ENCODE results near the gene RARG. TPM values are rescaled to one million over a fixed set of nuclear protein-coding genes. Genes with fewer than 3 reads are reported as not detected.

Gene RARG
- total and polyA plus RNA-seq, 9 donors, result 17.5 to 44.5 (median 30.0) TPM

- Histone ChIP-seq H3K27me3 (ENCODE audit: control insufficient read depth, insufficient read depth, low read length) (no peaks in the 10 kb centered on the region), H3K36me3 (ENCODE audit: control insufficient read depth, insufficient read depth, low read length) (no peaks in the 10 kb centered on the region), H3K4me1 (ENCODE audit: control insufficient read depth, insufficient read depth, low read length) (peaks cover 42% of the 10 kb centered on the region), H3K27ac (ENCODE audit: low read length) (peak overlapping the region; percentile 50), H3K9me3 (replicated peaks; ENCODE audit: control insufficient read depth, low read depth, low read length) (no peaks in the 10 kb centered on the region), H3K4me3 (ENCODE audit: low read length) (no peak overlapping the region)
- DNase-seq, result peak; percentile 75
- WGBS (ENCODE audit: insufficient coverage), result 33% methylated on average over 10 of the region's 11 CpGs
Observed at GRCh38 chr12:53224061-53224896, 7.7 kb downstream of the RARG start.

GRCh38 chr12:53223389-53224060 lies 8.5 kb downstream of the RARG start:
- peak; percentile 74 for DNase-seq
- Histone ChIP-seq H3K27me3 (ENCODE audit: control insufficient read depth, insufficient read depth, low read length) (no peaks in the 10 kb centered on the region), H3K36me3 (ENCODE audit: control insufficient read depth, insufficient read depth, low read length) (no peaks in the 10 kb centered on the region), H3K4me1 (ENCODE audit: control insufficient read depth, insufficient read depth, low read length) (peaks cover 47% of the 10 kb centered on the region), H3K27ac (ENCODE audit: low read length) (peak overlapping the region; percentile 89), H3K9me3 (replicated peaks; ENCODE audit: control insufficient read depth, low read depth, low read length) (no peaks in the 10 kb centered on the region), H3K4me3 (ENCODE audit: low read length) (no peak overlapping the region)
- 3% methylated on average over 8 of the region's 16 CpGs for WGBS (ENCODE audit: insufficient coverage)

GRCh38 chr12:53222806-53223261 lies 9.2 kb downstream of the RARG start:
- Histone ChIP-seq H3K27ac (ENCODE audit: low read length) (peak overlapping the region; percentile 89), H3K4me1 (ENCODE audit: control insufficient read depth, insufficient read depth, low read length) (peaks cover 54% of the 10 kb centered on the region), H3K9me3 (replicated peaks; ENCODE audit: control insufficient read depth, low read depth, low read length) (no peaks in the 10 kb centered on the region), H3K4me3 (ENCODE audit: low read length) (no peak overlapping the region), H3K36me3 (ENCODE audit: control insufficient read depth, insufficient read depth, low read length) (no peaks in the 10 kb centered on the region), H3K27me3 (ENCODE audit: control insufficient read depth, insufficient read depth, low read length) (no peaks in the 10 kb centered on the region)
- 39% methylated on average over 2 of the region's 4 CpGs for WGBS (ENCODE audit: insufficient coverage)
- DNase-seq, result no peak

- Histone ChIP-seq H3K36me3 (ENCODE audit: control insufficient read depth, insufficient read depth, low read length) (no peaks in the 10 kb centered on the region), H3K27ac (ENCODE audit: low read length) (peak overlapping the region; percentile 89), H3K4me3 (ENCODE audit: low read length) (peak overlapping the region; percentile 34), H3K9me3 (replicated peaks; ENCODE audit: control insufficient read depth, low read depth, low read length) (no peaks in the 10 kb centered on the region), H3K4me1 (ENCODE audit: control insufficient read depth, insufficient read depth, low read length) (peaks cover 60% of the 10 kb centered on the region), H3K27me3 (ENCODE audit: control insufficient read depth, insufficient read depth, low read length) (no peaks in the 10 kb centered on the region)
- DNase-seq, result no peak
- WGBS (ENCODE audit: insufficient coverage), result no CpG with 5 or more reads among the region's 5 CpGs
Observed at GRCh38 chr12:53222170-53222721, 9.8 kb downstream of the RARG start.

GRCh38 chr12:53221203-53222080 lies 10.6 kb downstream of the RARG start:
- Histone ChIP-seq H3K9me3 (replicated peaks; ENCODE audit: control insufficient read depth, low read depth, low read length) (no peaks in the 10 kb centered on the region), H3K36me3 (ENCODE audit: control insufficient read depth, insufficient read depth, low read length) (no peaks in the 10 kb centered on the region), H3K4me1 (ENCODE audit: control insufficient read depth, insufficient read depth, low read length) (peaks cover 67% of the 10 kb centered on the region), H3K27ac (ENCODE audit: low read length) (peak overlapping the region; percentile 100), H3K27me3 (ENCODE audit: control insufficient read depth, insufficient read depth, low read length) (no peaks in the 10 kb centered on the region), H3K4me3 (ENCODE audit: low read length) (peak overlapping the region; percentile 67)
- WGBS (ENCODE audit: insufficient coverage), result under 1% methylated on average over 50 of the region's 72 CpGs
- peak; percentile 84 for DNase-seq

GRCh38 chr12:53220694-53221202 lies 11.3 kb downstream of the RARG start:
- DNase-seq, result peak; percentile 98
- H3K36me3 ChIP-seq (ENCODE audit: control insufficient read depth, insufficient read depth, low read length), result no peaks in the 10 kb centered on the region
- peaks cover 73% of the 10 kb centered on the region for H3K4me1 ChIP-seq (ENCODE audit: control insufficient read depth, insufficient read depth, low read length)
- H3K27me3 ChIP-seq (ENCODE audit: control insufficient read depth, insufficient read depth, low read length), result no peaks in the 10 kb centered on the region
- 0% methylated on average over 27 of the region's 42 CpGs for WGBS (ENCODE audit: insufficient coverage)
- no peaks in the 10 kb centered on the region for H3K9me3 ChIP-seq (replicated peaks; ENCODE audit: control insufficient read depth, low read depth, low read length)
- peak overlapping the region; percentile 67 for H3K4me3 ChIP-seq (ENCODE audit: low read length)
- peak overlapping the region; percentile 100 for H3K27ac ChIP-seq (ENCODE audit: low read length)

- H3K9me3 ChIP-seq (replicated peaks; ENCODE audit: control insufficient read depth, low read depth, low read length), result no peaks in the 10 kb centered on the region
- H3K27me3 ChIP-seq (ENCODE audit: control insufficient read depth, insufficient read depth, low read length), result no peaks in the 10 kb centered on the region
- peaks cover 77% of the 10 kb centered on the region for H3K4me1 ChIP-seq (ENCODE audit: control insufficient read depth, insufficient read depth, low read length)
- peaks cover 5% of the 10 kb centered on the region for H3K36me3 ChIP-seq (ENCODE audit: control insufficient read depth, insufficient read depth, low read length)
- H3K27ac ChIP-seq (ENCODE audit: low read length), result peak overlapping the region; percentile 100
- H3K4me3 ChIP-seq (ENCODE audit: low read length), result peak overlapping the region; percentile 67
- WGBS (ENCODE audit: insufficient coverage), result 1% methylated on average over 29 of the region's 53 CpGs
- DNase-seq, result peak; percentile 91
Observed at GRCh38 chr12:53219956-53220693, 11.9 kb downstream of the RARG start.

GRCh38 chr12:53219292-53219955 lies 12.6 kb downstream of the RARG start:
- WGBS (ENCODE audit: insufficient coverage), result under 1% methylated on average over 27 of the region's 27 CpGs
- H3K27me3 ChIP-seq (ENCODE audit: control insufficient read depth, insufficient read depth, low read length), result no peaks in the 10 kb centered on the region
- H3K27ac ChIP-seq (ENCODE audit: low read length), result peak overlapping the region; percentile 100
- DNase-seq, result peak; percentile 69
- peaks cover 11% of the 10 kb centered on the region for H3K36me3 ChIP-seq (ENCODE audit: control insufficient read depth, insufficient read depth, low read length)
- H3K9me3 ChIP-seq (replicated peaks; ENCODE audit: control insufficient read depth, low read depth, low read length), result no peaks in the 10 kb centered on the region
- peaks cover 76% of the 10 kb centered on the region for H3K4me1 ChIP-seq (ENCODE audit: control insufficient read depth, insufficient read depth, low read length)
- H3K4me3 ChIP-seq (ENCODE audit: low read length), result peak overlapping the region; percentile 67

Data from muscle of leg (tissue), 11 donors.